ENCODE measurements around the gene STXBP1.
A peak's percentile ranks its signal among the peaks of the same experiment; 100 is the strongest.
"Not testable (repeated sequence)": the region's sequence is repeated elsewhere in the genome, so short reads cannot be mapped to it uniquely, and the experiment has no call there.

The STXBP1 gene

DNA sequence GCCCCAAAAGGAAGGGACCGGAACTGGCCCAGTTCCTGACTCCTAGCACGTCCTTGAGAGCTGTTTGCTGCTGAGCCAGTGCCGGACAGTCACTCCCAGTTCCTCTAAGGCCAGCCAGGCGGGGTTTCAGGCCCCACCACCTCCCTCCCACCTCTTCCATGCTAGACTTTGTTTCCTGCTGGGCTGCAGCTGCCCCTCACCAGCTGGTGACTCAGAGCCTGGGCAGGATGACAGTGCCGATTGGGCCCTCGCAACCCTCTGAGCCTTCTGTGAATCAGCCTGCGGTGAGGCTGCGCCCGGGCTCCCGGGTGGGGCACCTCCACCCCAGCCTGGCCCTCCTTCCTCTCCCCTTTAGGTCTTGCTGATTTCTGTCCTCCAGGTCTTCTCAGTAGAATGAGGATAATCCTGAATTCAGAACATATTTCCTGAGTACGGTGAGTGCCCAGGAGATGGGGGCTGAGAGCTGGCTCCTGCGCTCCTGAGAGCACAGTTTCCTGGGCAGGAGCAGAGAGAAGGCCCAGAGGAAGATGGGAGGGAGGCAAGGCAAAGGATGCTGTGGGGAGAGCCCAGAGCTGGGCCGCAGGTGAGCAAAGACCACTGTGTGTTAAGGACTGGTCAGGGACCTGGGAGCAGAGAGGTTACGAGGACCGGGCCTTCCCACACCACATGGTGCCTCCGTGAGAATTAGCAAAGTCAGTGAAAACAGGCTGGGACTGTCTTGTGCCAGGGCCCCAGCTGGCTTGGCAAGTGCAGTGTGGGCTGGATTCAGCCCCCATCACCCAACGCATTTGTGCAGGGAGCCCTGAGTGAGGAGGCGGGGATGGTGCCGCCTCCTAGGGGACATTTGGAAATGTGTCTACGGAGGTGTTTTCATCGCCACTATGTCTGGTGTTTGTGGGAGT lies 32.9 kb upstream of the STXBP1 start:
- no peak for DNase-seq

DNA sequence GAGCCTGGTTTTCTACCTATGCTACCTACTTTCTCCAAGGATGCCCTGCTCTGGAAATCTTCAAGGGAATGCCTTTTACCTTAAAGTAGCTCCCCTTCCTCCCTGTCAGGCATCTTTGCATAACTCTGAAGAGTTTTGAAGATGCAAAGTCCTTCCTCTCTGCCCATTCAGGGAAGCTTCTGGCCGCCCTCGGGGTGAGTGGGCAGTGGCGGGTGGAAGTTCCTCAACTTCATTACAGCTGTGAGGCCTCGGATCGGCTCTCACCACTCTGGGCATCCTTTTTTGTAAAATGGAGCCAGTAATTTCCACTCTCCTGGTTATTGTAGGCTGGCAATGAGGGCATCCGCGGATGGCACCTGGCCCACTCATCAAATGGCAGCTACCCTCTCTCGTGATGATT lies 31.7 kb upstream of the STXBP1 start:
- no peak for DNase-seq

DNA sequence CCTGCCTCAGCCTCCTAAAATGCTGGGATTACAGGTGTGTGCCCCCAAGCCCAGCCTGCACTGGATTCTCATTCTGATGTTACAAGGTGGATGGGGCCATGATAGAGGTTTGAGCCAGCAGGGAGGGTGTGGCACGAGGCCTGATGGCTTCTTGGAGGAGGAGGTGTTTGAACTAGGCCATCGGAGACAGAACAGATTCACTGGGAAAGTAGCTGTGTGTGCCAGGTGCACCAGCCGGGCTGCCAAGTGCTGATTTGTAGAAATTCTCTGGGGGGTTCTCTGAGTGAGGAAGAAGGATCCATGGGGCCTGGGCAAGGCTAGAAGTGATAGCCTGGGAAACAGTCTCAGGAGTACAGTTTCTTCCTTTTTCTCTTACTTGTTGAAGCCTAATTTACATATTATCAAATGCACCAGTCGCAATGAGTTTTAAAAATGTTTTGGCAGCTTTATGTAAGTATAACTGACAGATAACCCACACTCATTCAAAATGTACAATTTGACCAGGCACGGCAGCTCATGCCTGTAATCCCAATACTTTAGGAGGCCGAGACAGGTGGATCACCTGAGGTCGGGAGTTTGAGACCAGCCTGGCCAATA lies 31.1 kb upstream of the STXBP1 start:
- DNase-seq = no peak

DNA sequence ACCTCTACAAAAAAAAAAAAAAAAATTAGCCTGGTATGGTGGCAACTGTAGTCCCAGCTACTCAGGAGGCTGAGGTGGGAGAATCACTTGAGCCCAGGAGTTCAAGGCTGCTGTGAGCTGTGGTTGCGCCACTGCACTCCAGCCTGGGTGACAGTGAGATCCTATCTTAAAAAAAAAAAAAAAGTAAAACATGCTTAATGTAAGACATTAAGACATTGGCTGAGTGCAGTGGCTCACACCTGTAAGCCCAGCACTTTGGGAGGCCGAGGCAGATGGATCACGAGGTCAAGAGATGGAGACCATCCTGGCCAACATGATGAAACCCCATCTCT lies 27.6 kb upstream of the STXBP1 start:
- not testable (repeated sequence) for DNase-seq

- no peak for DNase-seq
Measured at GRCh38 chr9:127585161-127585819, 26.8 kb upstream of the STXBP1 start.

GRCh38 chr9:127586096-127586495 lies 26.0 kb upstream of the STXBP1 start:
- no peak for DNase-seq

DNA sequence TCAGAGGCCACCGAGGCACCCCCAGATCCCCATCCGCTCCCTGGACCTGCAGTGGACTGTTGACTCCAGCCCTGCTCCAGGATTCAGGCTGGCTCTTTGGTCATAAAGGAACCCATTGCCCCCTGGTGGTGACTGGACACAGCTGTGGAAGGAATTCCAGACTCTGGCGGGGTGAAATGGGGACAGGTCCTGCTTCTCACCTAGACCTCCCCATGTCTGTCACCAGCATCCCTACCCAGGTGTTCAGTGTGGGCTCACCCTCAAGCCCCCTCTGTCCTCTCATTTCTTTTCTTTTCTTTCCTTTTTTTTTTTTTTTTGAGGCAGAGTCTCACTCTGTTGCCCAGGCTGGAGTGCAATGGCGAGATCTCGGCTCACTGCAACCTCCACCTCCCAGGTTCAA lies 25.5 kb upstream of the STXBP1 start:
- DNase-seq = peak; percentile 57

DNA sequence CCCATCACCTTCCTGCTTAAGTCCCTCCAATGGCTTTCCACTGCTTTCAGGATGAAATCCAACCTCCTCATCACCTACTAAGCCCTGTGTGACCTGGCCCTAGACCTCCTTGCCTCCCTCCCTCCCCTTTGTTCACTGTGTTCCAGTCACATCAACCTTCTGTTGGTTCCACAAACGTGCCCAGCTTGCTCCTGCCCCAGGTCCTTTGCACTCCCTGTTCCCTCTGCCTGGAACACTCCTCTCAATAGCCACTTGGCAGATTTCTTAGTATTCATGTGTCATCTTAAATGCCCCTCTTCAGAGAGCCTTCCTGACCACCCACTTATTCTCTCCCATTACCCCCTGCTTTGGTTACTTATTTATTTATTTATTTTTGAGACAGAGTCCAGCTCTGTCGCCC lies 24.1 kb upstream of the STXBP1 start:
- DNase-seq = no peak

GRCh38 chr9:127588740-127589506 lies 23.2 kb upstream of the STXBP1 start:
- no peak for DNase-seq

DNA sequence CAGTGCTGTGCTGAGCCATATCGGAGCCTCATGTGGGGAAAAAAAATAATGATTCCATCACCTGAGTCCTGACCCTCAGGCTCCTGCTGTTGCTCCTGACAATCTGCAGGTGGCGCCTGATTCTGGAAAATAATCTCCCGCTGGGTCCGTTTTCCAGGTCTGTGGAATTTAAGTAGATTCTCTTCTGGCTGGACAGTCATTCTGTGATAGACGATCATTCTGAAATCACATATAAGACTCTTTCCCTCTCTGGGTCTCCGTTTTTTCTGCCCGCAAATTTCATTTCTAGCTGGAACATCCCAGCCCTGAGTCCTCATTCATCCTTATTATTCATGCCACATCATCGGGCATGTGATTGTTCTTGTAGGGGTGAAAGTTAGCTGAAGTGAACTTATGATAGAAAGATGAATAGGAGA lies 22.1 kb upstream of the STXBP1 start:
- DNase-seq = peak; percentile 82

DNA sequence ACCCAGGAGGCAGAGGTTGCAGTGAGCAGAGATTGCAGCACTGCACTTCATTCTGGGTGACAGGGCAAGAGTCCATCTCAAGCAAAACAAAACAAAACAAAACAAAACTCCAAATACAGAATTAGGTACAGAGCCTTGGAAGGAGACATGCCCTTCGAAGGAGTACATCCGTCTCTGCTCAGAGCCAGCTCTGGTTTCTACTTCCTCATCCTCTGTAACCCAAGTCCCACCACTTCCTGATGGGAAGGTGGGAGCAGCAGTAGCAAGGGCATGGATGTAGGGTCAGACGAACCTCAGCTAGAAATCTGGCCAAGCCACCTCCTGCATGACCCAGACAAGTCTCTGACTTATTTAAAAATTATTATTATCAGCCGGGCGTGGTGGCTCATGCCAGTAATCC lies 16.5 kb upstream of the STXBP1 start:
- no peak for DNase-seq

GRCh38 chr9:127598839-127599549 lies 13.1 kb upstream of the STXBP1 start:
- DNase-seq = no peak

- DNase-seq = no peak
Measured at GRCh38 chr9:127599550-127599891, 12.6 kb upstream of the STXBP1 start.

GRCh38 chr9:127603226-127603625 lies 8.9 kb upstream of the STXBP1 start:
- DNase-seq = no peak

- no peak for DNase-seq
Measured at GRCh38 chr9:127606043-127606442, 6.0 kb upstream of the STXBP1 start.

GRCh38 chr9:127608104-127608966 lies 3.7 kb upstream of the STXBP1 start:
- DNase-seq = peak; percentile 90

- peak; percentile 51 for DNase-seq
Measured at GRCh38 chr9:127611603-127611898, 526 bp upstream of the STXBP1 start.

GRCh38 chr9:127612939-127613582 lies 984 bp downstream of the STXBP1 start:
- DNase-seq = peak; percentile 45

DNA sequence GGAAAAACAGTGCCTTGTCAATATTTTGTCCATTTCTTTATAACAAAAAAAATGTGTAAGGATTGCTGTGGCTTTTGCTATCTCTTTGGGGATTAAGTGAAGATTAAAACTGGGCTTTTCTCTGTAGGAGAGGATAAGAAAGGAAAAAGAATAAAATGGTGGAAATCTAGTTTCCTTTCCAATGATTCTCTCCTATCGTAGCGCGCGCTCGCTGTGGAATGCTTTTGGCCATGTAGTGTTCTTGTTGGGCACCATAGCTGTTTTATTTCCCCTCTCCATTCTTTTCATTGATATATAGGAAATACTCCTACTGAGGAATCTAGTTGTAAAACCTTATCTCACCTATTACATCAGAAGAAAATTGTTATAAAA lies 1.5 kb downstream of the STXBP1 start:
- DNase-seq = peak; percentile 35

DNA sequence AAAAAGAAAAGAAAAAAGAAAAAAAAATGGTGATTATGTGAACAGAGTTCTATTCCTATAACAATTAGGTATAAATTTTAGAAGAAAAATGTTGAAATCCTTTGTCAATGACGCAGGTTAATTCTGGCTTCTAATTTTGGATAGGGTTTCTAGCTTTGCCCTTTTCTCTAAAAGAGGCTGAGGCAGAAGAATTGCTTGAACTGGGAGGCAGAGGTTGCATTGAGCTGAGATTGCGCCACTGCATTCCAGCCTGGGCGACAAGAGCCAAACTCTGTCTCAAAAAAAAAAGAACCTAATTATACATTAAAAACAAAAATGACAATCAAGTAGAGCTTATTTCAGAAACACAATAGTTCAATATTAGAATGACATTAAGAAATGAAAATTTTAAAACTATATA lies 2.9 kb downstream of the STXBP1 start:
- no peak for DNase-seq

- not testable (repeated sequence) for DNase-seq
Measured at GRCh38 chr9:127621339-127621970, 9.4 kb downstream of the STXBP1 start.

Measured in NCI-H1105 treated with DMSO at 0.1 percent for 48 hours (cell line).